GM21723 (cell line): Measurements from ENCODE around the gene NRN1.
"Not testable (repeated sequence)": the region's sequence is repeated elsewhere in the genome, so short reads cannot be mapped to it uniquely, and the experiment has no call there.

ENCODE experiments used
- ATAC-seq: cut with Tn5 transposase; IDR thresholded peaks from one replicate; pipeline ENCODE4 v1.9.1; 2021; ENCODE audit warnings: mild to moderate bottlenecking, moderate library complexity; ENCODE audit not compliant: unreplicated experiment

The NRN1 gene

GRCh38 chr6:5984150-5985089 lies 22.3 kb downstream of the NRN1 start:
- no peak for ATAC-seq

DNA sequence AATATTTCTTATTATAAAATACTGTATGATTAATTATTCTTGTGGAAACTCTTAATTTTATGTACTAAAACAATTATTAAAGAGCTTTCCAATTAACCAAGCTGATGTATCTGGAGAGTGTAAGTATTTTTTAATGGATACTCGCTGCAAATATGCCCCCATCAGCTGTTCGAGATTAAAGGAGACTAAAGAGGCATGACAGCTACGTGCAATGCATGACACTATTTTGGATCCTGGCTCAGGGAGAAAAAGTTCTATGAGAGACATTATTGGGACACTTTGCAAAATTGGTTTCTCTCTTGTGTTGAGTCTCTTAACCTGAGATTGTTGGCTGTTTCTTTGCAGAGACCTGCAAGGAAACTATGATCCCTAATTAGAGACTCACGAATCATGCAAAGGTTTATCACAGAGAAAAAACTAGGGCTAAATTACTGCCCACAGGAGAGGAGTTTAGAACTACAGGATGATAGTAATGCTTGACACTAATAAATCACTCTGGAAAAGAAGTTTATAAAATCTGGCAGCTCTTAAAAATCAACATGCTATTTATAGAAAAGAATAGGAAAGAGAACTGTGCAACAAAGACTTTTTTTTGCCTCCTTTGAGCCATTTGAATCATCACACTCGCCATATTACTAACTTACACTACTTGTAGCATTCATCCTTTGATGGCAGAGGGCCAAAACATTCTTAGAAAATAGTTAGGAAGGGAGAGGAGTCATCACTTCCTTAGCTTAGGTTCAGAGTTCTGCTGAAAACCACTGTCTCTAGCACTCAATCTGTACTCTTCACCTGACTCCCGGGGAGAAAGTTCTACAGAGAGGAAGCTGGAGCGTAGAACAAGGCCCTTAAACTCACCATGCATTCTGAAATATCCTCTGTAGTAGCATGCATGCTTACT lies 25.3 kb downstream of the NRN1 start:
- no peak for ATAC-seq

GRCh38 chr6:5979650-5980420 lies 26.9 kb downstream of the NRN1 start:
- no peak for ATAC-seq

GRCh38 chr6:5976811-5977210 lies 29.9 kb downstream of the NRN1 start:
- no peak for ATAC-seq

GRCh38 chr6:5968817-5969734 lies 37.6 kb downstream of the NRN1 start:
- no peak for ATAC-seq

DNA sequence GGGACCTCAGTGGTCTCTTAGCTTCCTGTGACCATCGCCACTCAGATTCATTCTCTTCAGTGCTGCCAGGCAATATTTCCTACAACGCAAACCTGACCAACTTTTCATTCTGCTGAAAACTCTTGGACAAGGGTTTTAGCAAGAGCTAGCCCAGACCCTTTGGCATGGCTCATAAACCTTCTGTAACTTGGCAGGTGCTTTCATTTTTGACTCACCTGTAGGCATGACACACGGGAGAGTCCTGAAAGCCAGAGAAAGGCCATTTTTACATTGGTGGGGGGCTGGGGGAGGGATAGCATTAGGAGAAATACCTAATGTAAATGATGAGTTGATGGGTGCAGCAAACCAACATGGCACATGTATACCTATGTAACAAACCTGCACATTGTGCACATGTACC lies 38.7 kb downstream of the NRN1 start:
- ATAC-seq = not testable (repeated sequence)

DNA sequence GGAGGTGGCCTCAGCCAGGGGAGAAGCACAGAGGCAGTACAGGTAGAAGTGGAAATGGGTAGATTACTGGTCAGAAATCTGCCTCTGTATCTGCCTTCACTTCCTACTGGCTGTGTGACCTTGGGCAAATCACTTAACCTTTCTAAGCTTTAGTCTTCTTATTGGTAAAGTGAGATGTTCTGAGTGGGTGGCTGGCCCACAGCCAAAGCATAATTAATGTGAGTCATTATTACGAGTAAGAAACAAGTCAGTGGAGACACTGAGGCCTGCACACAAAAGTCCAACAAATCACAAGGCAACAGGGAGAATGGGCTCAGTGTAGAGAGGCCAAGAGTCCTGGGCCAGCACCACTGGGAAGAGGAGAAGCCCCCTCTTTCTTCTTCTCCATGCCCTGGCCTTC lies 39.1 kb downstream of the NRN1 start:
- ATAC-seq = no peak

DNA sequence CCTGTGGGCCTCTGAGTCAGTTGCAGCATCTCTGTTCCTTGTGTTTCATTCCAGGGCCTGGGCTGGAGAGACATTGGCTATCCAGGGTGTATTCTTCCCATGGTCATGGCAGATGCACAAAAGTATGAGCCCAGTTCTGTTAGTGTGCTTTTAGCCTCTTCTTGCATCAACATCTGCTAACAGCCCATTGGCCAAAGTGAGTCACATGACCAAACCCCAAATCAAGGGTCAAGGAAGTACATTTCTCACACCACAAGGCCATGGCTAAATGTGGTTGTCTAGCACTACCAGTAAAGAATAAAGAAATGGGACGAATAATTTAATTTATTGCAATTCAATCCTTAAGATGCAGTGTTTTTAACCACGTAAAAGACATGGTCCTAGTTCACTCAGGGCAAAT lies 43.9 kb downstream of the NRN1 start:
- ATAC-seq = no peak

GRCh38 chr6:5961836-5962235 lies 44.9 kb downstream of the NRN1 start:
- ATAC-seq = no peak

GRCh38 chr6:5960456-5960855 lies 46.3 kb downstream of the NRN1 start:
- ATAC-seq = no peak

DNA sequence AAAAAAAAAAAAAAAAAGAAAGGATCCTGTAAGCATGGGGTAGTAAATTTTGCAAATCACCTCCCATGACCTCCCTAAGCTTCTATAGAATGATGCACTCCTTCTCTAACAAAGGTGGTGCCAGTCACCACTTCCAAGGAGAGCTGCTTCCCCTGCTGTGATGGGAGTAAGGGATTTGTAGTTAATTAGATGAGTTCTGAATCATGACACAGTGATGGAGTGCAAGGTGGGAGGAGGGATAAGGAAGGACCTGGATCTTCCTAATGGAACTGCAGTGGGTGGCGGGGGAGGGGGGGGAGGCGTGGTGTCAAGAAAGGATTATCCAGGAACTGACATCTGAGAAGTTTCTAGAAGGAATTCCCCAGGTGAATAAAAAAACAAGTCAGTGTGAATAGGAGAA lies 47.8 kb downstream of the NRN1 start:
- ATAC-seq = no peak

GRCh38 chr6:5956939-5957338 lies 49.8 kb downstream of the NRN1 start:
- no peak for ATAC-seq

GRCh38 chr6:5950361-5950785 lies 56.4 kb downstream of the NRN1 start:
- no peak for ATAC-seq
